T-helper 1 cell (primary cell): ENCODE data around the gene TMEM259.
"Not testable (repeated sequence)": the region's sequence is repeated elsewhere in the genome, so short reads cannot be mapped to it uniquely, and the experiment has no call there.

ENCODE experiments used
- DNase-seq, 5 donors: peaks; one replicate each; pipeline ENCODE4 v3.0.0-alpha.2; 2012 to 2020

The TMEM259 gene

DNA sequence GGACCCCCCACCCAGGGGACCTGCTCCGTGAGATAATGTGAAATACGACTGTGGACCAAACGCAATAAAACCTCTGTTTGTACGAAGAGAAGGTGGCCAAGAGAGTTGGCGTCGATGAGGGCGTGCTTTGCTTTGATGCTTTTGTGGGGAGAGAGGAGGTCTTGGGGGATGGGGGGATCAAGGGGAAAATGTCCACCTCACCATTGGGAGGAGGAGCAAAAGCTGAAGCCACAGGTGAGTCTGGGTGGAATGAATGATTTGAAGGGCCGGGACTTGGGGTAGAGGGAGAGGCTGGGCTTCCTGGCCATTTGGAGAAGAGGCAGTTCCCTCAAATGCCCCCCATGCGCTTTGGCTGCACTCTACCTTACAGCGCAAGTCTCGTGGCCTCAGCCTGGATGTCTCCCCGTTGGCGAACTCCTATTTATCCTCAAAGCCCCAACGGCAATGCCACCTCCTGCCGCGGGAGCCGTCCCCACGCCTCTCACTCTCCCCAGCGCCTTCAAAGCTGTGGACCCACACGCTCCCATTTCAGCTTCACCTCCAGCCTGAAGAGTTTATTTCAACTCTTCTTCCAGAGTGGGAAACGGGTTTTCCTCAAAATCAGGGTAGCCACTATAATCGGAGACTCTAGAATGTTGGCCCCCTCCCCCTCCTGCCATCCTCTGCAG is 18.2 kb upstream of the TMEM259 start:
- no peak for DNase-seq

DNA sequence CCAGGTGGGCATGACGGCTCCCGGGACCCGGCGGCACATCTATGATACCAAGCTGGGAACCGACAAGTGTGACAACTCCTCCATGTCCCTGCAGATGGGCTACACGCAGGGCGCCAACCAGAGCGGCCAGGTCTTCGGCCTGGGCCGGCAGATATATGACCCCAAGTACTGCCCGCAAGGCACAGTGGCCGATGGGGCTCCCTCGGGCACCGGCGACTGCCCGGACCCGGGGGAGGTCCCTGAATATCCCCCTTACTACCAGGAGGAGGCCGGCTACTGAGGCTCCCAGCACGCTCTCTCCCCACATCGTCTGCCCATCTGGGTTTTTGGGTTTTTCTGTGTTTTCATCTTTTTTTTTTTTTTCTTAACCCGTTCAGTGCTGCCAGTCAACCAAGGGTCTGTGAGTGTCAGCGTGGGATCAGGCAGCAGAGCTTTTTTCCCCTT is 16.7 kb upstream of the TMEM259 start:
- DNase-seq: no peak

DNA sequence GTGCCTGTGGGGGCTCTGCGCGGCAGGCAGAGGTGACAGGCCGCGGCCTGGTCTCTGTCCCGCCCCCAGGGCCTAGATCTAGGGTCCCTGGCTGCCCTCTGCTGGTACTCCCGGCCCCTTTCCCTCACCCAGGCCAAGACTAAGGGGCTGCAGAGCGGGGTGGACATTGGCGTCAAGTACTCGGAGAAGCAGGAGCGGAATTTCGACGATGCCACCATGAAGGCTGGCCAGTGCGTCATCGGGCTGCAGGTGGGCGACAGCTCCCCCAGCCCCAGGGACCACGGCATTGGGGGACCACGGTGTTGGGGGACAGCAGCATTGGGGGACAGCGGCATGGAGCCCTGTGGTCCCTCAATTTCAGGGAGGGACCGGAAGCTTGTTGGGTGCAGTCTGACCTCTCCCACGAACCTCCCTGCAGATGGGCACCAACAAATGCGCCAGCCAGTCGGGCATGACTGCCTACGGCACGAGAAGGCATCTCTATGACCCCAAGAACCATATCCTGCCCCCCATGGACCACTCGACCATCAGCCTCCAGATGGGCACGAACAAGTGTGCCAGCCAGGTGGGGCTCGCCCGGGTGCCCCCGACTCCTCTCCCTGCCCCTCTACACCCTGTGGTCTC is 15.2 kb upstream of the TMEM259 start:
- no peak for DNase-seq

DNA sequence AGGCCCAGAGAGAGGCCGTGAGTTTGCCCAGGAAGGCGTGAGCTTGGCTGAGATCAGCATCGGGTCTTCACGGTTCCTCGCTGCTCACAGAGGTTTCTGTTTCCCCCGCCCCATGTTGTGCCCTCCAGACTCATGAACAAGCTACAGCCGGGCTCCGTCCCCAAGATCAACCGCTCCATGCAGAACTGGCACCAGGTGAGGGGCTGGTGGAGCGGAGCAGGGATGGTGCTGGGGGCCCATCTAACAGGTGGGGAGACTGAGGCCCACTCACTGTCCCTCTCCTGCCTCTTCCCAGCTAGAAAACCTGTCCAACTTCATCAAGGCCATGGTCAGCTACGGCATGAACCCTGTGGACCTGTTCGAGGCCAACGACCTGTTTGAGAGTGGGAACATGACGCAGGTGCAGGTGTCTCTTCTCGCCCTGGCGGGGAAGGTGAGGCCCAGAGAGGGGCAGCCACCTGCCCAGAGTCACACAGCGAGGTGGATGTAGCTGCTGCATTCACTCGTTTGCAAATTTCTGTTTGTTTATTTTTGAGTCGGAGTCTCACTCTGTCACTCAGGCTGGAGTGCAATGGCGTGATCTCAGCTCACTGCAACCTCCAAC is 11.4 kb upstream of the TMEM259 start:
- no peak for DNase-seq

DNA sequence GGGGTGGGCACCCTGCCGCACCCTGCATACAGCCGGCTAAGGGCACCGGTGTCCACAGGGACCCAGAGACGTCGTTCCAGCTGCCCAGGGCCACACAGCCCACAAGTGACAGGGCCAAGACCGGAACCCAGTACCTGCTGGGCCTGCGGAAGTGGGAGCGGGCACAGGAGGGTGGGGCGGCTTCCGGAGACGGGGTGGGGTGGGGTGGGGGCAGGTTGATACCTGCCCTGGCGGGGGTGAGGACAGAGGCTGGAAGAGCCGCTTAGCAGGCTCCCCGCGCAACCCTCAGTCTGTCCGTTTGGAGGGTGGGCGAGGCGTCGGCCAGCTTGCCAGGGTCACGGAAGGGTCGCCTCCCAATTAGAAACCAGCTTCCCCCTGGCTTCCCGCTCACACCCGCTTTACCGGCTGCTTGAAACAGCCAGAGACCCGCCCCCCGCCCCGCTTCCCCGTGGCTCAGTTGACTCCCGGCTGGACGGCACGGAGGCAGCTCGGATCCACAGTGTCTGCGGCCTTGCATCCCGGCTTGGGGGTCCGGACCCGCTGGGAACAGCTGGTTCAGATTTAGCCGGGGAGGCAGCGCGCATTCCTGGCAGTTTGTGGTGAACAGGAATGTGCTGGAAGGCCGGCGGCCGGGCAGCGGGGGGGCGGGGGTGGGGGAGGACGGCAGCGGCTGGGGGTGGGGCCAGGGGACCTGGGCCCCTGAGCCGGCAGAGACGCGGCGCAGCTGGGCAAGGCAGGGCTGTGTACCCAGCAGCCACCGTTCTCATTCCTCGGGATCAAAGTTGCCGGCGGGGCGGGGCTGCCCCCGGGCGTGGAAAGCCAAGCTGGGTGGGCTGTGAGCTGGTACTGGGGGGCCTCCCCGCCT is 7.4 kb upstream of the TMEM259 start:
- DNase-seq: peak in 4 of 5 donors; percentile 51 to 83 (median 58)

DNA sequence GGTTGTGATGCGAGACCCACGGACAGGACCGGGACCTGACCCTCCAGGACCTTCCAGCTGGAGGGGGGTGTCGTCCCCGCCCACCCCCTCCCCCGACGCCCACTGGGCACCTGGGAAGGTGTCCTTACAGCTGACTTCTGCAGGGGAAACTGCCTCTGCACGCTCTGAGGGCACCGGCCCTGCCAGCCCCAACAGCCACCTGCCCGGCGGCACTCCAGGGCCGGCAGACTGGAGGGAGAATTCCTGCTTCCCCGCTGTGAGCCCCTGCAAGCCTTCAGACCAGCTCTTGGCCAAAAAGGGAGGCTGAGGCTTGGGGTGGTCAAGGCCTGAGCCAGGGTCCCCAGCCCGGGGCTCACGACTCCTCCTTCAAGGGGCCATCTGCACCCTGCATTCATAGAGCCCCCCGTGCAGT is 6.7 kb upstream of the TMEM259 start:
- DNase-seq: no peak

DNA sequence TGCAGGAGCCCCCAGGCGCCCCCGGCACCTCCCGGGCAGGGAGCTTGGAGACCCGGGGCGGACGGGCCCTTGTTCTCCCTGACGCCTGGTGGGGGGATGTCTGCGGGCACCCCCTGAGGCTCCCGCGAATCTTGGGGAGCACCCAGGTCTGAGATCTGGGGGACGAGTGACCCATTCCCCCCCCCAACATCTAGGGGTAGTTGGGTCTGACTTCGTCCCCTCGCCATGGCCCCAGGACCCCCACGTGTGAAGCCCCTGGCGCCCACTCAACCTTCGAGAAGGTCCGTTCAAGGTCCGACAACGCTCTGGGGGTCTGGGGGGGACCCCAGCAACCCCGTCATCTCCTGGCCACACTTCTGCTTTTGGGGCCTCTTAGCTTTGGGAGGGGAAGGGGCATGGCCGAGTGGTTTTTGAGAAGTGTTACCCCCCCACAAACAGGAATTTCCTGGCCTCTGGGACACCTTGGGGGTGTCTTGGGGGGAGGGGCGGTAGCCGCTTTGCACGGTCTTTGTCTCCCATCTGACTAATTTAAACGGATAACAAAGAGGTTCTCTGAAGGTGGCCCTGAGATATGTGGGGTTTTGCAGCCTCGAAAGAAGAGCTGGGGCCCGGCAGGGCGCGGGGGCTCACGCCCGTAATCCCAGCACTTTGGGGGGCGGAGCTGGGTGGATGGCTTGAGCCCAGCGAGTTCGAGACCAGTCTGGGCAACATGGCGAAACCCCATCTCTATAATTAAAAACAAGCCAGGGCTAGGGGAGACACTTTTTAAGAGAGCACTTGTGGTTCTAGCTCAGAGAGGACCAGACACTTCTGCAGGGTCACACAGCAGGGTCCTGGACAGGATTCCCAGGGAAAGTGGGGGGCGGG is 6.1 kb upstream of the TMEM259 start:
- DNase-seq: peak in 1 of 5 donors; percentile 52

DNA sequence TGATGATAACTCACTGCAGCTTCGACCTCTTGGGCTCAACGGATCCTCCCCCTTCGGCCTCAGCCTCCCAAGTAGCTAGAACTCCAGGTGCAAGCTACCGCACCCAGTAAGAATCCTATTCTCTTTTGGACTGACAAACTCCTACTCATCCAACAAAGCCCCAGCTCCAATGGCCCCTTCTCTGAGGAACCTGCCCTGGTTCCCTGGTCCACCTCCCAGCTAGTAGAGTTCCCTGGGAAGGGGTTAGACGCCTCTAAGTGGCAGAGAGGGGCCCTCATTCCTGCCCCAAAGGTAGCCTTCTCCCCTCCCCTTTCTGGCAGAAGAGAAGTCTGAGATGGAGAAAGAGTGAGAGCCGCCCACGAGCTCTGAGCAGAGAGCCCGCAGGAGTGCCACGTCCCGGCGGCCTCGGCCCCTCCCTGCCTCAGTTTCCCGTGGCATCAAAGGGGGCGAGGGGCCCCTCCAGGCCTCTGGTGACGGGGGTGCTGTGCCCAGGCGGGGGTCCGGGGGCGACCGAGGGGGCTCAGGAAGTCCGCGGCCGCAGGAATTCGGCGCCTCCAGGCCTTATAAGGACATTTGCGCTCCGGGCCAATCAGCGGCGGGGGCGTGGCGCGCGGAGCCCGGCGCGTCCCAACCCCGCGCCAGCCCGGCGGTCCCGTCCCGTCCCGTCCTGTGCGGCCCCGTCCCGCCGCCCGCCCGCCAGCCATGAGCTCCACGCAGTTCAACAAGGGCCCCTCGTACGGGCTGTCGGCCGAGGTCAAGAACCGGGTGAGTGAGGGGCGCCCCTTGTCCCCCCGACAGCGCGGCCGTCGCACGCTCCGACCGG is 5.2 kb upstream of the TMEM259 start, which contains the start of gene CNN2:
TSS of gene CNN2 (plus strand) at position 649 of the 823 bp plus-strand sequence. CDS start at position 703, 54 bp downstream.
- DNase-seq: peak in 4 of 5 donors; percentile 48 to 72 (median 62)

DNA sequence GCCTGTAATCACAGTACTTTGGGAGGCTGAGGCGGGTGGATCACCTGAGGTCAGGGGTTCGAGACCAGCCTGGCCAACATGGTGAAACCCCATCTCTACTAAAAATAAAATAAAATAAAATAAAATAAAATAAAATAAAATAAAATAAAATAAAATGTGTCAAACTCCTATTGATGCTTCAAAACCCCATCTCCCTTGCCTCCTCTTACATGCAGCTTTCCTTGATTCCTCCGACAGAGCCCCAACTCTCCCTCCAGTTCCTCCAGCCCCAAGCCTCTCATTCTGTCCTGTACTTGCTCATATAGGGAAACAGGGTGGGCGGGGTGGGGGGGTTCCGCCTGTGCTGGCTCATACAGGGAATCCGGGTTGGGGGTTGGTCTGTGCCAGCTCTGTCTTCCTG is 4.2 kb upstream of the TMEM259 start:
- not testable (repeated sequence) for DNase-seq

DNA sequence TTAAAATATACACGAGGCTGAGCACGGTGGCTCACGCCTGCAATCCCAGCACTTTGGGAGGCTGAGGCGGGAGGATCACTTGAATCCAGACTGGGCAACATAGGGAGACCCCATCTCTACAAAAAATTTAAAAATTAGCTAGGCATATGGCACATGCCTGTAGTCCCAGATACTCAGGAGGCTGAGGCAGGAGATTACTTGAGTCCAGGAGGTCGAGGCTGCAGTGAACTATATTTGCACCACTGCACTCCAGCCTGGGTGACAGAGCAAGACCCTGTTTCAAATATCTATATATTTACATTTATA is 2.9 kb upstream of the TMEM259 start:
- DNase-seq: not testable (repeated sequence)

DNA sequence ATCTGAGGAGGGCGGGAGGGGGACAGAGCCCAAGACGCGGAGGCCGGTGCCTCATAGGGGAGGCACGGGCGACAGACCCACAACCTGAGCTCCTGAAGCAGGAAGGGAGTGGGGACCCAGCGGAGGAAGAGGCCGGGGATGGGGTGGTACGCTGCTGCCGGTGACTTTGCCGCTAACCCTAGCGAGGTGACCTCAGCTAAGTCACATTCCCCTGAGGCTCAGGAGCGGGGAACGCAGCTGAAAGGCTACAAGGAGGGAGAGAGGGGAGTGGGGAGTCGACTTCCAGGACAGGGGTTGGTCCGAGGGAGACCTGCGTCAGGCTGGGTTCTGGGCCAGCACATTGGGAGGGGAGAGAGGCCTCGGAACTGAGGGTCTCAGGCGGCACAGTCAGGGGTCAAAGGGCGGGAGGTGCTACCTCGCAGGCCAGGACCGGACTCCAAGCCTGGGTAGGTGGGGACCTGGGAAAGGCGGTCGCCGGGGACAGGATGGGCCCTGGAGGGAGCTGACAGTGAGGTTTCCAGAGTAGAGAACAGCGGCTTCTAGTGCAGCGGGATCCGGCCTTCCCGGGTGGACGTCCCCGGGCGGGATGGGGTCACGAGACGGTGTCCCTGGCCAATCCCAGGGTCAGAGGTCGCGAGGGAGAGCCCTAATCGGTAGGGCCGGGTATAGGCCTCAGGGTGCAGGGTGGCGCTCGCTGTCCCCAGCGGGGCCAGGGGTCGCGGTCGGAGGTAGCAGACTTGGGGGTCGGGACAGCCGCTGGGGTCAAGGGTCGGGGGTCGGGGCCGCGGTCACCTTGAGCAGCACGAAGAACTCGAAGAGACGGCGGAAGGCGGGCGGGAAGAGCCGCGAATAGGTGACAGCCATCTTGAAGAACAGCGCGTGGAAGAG is 699 bp downstream of the TMEM259 start:
- DNase-seq: peak in 2 of 5 donors; percentile 41 to 45

DNA sequence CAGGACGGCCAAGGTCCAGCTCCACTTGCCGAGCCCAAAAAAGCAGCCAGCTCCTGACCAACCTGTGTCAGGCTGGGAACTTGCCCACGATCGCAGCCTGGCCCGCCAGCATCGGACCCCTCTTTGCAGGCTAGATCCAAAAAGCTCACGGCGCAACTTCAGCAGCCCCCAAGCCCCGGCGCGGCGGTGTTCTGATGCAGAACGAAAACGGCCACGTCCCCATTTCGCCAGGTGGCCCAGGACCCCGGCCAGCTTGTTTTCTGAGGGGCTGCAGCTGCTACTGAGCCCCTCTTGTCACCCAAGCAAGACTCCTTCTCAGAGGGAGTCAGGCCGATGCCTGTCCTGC is 1.3 kb downstream of the TMEM259 start:
- DNase-seq: no peak

DNA sequence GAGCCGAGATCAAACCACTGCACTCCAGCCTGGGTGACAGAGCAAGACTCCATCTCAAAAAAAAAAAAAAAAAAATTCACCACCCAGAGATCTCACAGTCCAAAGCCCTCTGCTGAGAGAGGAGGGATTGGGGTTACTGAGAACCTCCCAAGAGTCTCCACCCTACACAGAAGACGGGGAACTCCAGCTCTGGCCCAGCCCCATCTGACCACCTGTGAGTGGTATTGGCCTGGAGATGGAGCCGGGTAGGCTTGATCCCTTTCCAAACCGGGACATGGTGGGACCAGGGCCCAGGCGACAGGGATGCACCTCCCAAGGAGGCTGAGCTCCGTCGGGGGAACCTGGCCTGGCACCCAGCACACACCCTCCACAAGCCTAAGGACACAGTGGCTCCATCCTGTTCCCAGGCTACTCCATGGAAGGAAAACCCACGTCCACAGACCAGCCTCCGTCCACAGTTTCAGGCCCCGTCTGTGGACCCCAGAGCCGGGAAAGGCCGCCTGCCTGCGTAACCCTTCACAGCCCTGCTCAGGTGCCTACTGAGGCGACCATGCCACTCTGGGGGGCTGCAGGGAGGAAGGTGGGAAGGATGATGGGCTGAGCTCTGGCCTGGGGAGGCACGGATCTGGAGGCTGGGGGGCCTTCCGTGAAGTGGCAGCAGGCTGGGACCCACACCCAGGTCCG is 1.8 kb downstream of the TMEM259 start:
- no peak for DNase-seq

DNA sequence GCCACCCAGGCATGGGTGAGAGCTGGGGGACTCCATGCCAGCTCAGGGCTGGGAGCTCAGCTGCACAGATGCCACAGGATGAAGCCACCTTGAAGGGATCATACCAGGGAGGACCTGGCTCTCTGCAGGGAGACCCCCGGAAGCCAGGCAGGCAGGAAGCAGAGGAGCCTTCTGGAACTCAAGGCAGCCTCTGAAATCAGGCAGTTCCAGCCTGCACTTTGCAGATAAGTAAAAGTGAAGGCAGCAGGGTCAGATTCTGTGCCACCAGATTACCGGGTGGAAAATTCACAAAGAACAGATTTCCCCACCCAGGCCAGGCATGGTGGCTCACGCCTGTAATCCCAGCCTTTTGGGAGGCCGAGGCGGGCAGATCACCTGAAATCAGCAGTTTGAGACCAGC is 2.5 kb downstream of the TMEM259 start:
- no peak for DNase-seq

DNA sequence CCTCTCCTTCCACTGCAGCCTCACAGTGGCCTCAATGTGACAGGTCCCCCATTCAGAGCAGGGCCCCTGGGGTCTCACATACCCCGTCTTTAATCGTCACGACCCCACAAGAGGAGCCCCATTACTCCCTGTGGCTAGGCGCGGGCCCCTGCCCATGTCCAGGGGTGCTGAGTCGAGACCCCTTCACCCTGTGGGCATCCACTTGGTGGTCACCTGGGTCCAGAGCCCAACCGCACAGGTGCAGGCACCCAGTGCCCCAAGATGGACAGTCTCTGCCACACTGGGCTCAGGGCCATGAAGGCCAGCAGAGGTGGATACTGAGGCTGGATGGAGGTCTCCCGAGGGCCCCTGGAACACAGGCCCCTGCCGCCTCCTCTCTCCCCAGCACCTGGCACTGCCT is 3.0 kb downstream of the TMEM259 start:
- no peak for DNase-seq

DNA sequence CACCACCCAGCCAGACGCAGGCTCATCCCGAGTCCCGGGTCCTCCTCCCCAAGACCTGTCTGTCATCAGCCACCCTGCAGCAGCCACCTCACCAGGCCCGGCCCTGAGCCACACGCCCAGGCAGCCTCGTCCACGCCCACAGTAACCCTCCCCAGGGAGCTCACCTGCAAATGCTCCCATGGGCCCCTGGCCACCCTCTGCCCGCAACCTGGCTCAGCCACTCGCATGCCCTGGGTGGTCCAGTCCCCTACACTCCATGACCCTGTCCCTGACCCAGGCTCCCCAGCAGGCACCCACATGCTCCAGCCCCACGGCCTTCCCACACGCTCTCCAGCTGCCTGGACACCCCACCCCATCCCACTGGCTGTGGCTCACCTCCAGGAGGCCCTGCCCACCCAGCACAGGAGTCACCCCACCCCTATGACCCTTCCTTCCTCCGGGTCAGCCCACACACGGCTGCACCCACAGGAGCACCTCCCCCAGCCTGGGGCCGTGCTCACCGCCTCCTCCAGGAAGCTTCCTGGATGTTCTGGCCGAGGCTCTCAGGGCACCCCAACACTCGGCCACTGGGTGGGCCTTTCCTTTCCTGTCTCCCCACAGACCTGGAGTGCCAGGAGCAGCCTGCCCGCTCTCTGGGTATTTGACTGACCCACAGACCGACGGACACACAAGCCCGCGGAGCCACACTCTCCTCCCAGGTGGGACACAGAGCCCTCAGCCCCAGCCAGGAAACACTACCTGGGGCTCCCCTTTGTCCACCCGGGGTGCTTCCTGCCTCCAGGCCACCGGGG is 3.6 kb downstream of the TMEM259 start:
- no peak for DNase-seq

DNA sequence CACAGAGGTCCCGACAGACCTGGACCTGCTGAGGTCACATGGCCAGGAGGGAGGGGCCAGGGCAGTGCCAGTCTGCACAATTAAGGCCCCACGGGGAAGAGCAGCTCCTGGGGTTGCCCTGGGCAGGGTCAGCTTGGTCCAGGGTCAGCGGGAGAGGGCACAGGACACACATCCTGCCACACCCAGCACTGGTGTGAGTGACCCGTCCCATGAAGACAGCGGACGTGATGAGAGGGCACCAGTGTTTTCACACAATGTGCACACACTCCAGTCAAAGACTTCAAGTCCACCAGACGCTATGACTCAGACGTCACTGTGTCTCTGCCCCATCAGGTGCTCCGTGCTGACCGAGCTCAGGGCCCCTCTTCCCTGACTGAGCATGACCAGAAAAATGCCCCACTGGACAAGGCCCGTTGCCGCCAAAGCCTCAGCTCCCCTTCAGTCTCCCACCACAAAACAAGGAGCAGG is 4.2 kb downstream of the TMEM259 start:
- no peak for DNase-seq

DNA sequence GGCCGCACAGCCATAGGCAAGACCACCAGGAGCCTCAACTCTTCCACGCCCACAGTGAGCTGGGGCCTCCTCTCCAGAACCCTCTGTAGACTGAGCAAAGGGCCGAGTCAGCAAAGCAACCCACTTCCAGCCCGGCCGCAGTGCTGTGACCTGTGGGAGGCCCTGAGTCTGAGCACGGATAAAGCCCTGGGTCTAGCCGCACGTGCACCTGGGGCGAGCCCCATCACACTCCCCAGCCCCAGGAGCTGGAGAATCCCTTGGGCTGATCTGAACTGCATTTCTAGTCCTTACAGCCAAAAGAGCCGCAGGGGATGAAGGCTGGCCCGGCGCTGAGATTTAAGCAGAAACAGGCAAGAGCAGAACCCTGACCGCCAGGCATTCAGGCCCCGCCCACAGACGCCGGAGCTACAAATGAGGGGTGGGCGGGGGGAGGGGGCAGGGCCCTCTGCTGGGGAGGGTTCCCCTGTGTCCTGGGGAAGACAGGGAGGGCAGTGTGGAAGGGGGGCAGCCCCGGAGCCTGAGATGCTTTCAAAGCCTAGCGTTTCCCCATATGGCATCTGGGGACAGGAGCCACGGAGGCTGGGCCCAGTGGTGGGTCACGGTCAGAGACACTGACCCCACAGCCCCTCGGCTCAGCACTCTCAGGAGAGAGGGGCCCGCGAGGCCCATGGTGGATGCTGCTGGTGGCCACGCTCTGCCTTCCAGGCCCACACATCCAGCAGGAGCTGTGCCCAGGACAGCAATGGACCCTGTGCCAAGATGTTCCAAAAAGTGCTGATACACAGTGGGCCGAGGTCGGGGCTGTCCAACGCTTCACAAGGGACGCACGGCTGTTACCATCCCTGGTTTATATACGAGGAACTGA is 4.9 kb downstream of the TMEM259 start:
- DNase-seq: no peak
